ENCODE data around the gene CERS4. TPM values are rescaled to one million over a fixed set of nuclear protein-coding genes. Genes with fewer than 3 reads are reported as not detected.

Gene CERS4
- total RNA-seq, 1 experiment from 2014 or later: 43.9 TPM

GRCh38 chr19:8240274-8241229 is 31.4 kb downstream of the CERS4 start:
- H4K20me1 ChIP-seq (ENCODE audit: low read length): no peaks in the 10 kb centered on the region
- no peaks in the 10 kb centered on the region for H3K79me2 ChIP-seq (ENCODE audit: low read length)
- intact Hi-C loops (cut with micrococcal nuclease): no loop called here
- no peak overlapping the region for H3K4me3 ChIP-seq (ENCODE audit: low read length)
- DNase-seq: peak; percentile 90
- H2AFZ ChIP-seq (ENCODE audit: low read length): no peak overlapping the region
- H3K27me3 ChIP-seq (ENCODE audit: low read length): no peaks in the 10 kb centered on the region
- H3K9me3 ChIP-seq (ENCODE audit: low read length): no peaks in the 10 kb centered on the region
- no peaks in the 10 kb centered on the region for H3K36me3 ChIP-seq (ENCODE audit: low read depth, low read length)
- POLR2A ChIA-PET (ENCODE audit: unreplicated experiment): no interaction called here
- CTCF ChIA-PET: no interaction called here
- no peaks in the 10 kb centered on the region for H3F3A ChIP-seq (ENCODE audit: low read length, unreplicated experiment)
- H3K4me2 ChIP-seq (ENCODE audit: low read length): peak overlapping the region; percentile 11; the same call in 1 of the 2 replicates
- BruUV-seq (replicated peaks): no TSS peak
- peaks cover 8% of the 10 kb centered on the region for H3K4me1 ChIP-seq (ENCODE audit: insufficient read depth, low read length)
- H3K9me2 ChIP-seq (replicated peaks; ENCODE audit: low read length): no peaks in the 10 kb centered on the region
- TF ChIP-seq EZH2phosphoT487 (IDR thresholded peaks at IDR 0.05; ENCODE audit: borderline replicate concordance, low read length) (no peak), EZH2 (IDR thresholded peaks at IDR 0.05; ENCODE audit: low read length, unreplicated experiment) (no peak), CTCF (conservative IDR thresholded peaks at IDR 0.05; ENCODE audit: low read depth, low read length) (no peak)
- ATAC-seq: peak; percentile 85
- H3K9ac ChIP-seq (ENCODE audit: low read length): no peak overlapping the region
- no peak overlapping the region for H3K27ac ChIP-seq (ENCODE audit: low read length)

GRCh38 chr19:8241646-8242045 is 32.5 kb downstream of the CERS4 start:
- TF ChIP-seq EZH2phosphoT487 (IDR thresholded peaks at IDR 0.05; ENCODE audit: borderline replicate concordance, low read length) (no peak), EZH2 (IDR thresholded peaks at IDR 0.05; ENCODE audit: low read length, unreplicated experiment) (no peak), CTCF (conservative IDR thresholded peaks at IDR 0.05; ENCODE audit: low read depth, low read length) (no peak)
- H3K79me2 ChIP-seq (ENCODE audit: low read length): no peaks in the 10 kb centered on the region
- no peaks in the 10 kb centered on the region for H3F3A ChIP-seq (ENCODE audit: low read length, unreplicated experiment)
- intact Hi-C loops (cut with micrococcal nuclease): no loop called here
- H3K4me1 ChIP-seq (ENCODE audit: insufficient read depth, low read length): peaks cover 8% of the 10 kb centered on the region
- no peak overlapping the region for H3K27ac ChIP-seq (ENCODE audit: low read length)
- no peak overlapping the region for H3K4me2 ChIP-seq (ENCODE audit: low read length)
- H3K9me2 ChIP-seq (replicated peaks; ENCODE audit: low read length): no peaks in the 10 kb centered on the region
- no peaks in the 10 kb centered on the region for H3K36me3 ChIP-seq (ENCODE audit: low read depth, low read length)
- no peak overlapping the region for H3K4me3 ChIP-seq (ENCODE audit: low read length)
- no peaks in the 10 kb centered on the region for H3K27me3 ChIP-seq (ENCODE audit: low read length)
- H2AFZ ChIP-seq (ENCODE audit: low read length): no peak overlapping the region
- POLR2A ChIA-PET (ENCODE audit: unreplicated experiment): no interaction called here
- no peaks in the 10 kb centered on the region for H3K9me3 ChIP-seq (ENCODE audit: low read length)
- no peak overlapping the region for H3K9ac ChIP-seq (ENCODE audit: low read length)
- no TSS peak for BruUV-seq (replicated peaks)
- ATAC-seq (no peak), DNase-seq (no peak)
- H4K20me1 ChIP-seq (ENCODE audit: low read length): no peaks in the 10 kb centered on the region
- CTCF ChIA-PET: no interaction called here

- Histone ChIP-seq H3K9me3 (ENCODE audit: low read length) (no peaks in the 10 kb centered on the region), H2AFZ (ENCODE audit: low read length) (no peak overlapping the region), H3K4me2 (ENCODE audit: low read length) (no peak overlapping the region), H3K27ac (ENCODE audit: low read length) (no peak overlapping the region), H3K27me3 (ENCODE audit: low read length) (no peaks in the 10 kb centered on the region), H4K20me1 (ENCODE audit: low read length) (no peaks in the 10 kb centered on the region), H3K4me3 (ENCODE audit: low read length) (no peak overlapping the region), H3K4me1 (ENCODE audit: insufficient read depth, low read length) (peaks cover 8% of the 10 kb centered on the region), H3K36me3 (ENCODE audit: low read depth, low read length) (no peaks in the 10 kb centered on the region), H3K9me2 (replicated peaks; ENCODE audit: low read length) (no peaks in the 10 kb centered on the region), H3F3A (ENCODE audit: low read length, unreplicated experiment) (no peaks in the 10 kb centered on the region), H3K79me2 (ENCODE audit: low read length) (no peaks in the 10 kb centered on the region), H3K9ac (ENCODE audit: low read length) (no peak overlapping the region)
- ATAC-seq (no peak), DNase-seq (no peak)
- ChIA-PET POLR2A (ENCODE audit: unreplicated experiment) (no interaction called here), CTCF (no interaction called here)
- BruUV-seq (replicated peaks): no TSS peak
- TF ChIP-seq EZH2 (IDR thresholded peaks at IDR 0.05; ENCODE audit: low read length, unreplicated experiment) (no peak), EZH2phosphoT487 (IDR thresholded peaks at IDR 0.05; ENCODE audit: borderline replicate concordance, low read length) (no peak), CTCF (conservative IDR thresholded peaks at IDR 0.05; ENCODE audit: low read depth, low read length) (no peak)
- intact Hi-C loops (cut with micrococcal nuclease): no loop called here
These were observed 33.1 kb downstream of the CERS4 start for GRCh38 chr19:8242211-8242821.
